CD4-positive, alpha-beta T cell treated with Interleukin-4 for 4 hours (primary cell): ENCODE results near the gene LRIG2.
"Not testable (repeated sequence)": the region's sequence is repeated elsewhere in the genome, so short reads cannot be mapped to it uniquely, and the experiment has no call there.

Source experiments
- DNase-seq: peaks from one replicate; pipeline ENCODE4 v3.0.0-alpha.2; 2020

LRIG2 gene, protein sequence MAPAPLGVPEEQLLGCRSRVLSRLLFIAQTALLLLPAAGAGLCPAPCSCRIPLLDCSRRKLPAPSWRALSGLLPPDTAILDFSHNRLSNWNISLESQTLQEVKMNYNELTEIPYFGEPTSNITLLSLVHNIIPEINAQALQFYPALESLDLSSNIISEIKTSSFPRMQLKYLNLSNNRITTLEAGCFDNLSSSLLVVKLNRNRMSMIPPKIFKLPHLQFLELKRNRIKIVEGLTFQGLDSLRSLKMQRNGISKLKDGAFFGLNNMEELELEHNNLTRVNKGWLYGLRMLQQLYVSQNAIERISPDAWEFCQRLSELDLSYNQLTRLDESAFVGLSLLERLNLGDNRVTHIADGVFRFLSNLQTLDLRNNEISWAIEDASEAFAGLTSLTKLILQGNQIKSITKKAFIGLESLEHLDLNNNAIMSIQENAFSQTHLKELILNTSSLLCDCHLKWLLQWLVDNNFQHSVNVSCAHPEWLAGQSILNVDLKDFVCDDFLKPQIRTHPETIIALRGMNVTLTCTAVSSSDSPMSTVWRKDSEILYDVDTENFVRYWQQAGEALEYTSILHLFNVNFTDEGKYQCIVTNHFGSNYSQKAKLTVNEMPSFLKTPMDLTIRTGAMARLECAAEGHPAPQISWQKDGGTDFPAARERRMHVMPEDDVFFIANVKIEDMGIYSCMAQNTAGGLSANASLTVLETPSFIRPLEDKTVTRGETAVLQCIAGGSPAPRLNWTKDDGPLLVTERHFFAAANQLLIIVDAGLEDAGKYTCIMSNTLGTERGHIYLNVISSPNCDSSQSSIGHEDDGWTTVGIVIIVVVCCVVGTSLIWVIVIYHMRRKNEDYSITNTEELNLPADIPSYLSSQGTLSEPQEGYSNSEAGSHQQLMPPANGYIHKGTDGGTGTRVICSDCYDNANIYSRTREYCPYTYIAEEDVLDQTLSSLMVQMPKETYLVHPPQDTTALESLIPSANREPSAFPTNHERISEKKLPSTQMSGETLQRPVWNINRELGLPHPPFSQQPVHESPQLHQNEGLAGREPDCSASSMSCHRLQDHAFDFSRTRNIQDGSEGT

GRCh38 chr1:113072757-113073478, at the start of gene LRIG2:
LRIG2 (plus strand) TSS chr1:113073198; CDS start chr1:113073407, 209 bp downstream.
- peak; percentile 96 for DNase-seq

DNA sequence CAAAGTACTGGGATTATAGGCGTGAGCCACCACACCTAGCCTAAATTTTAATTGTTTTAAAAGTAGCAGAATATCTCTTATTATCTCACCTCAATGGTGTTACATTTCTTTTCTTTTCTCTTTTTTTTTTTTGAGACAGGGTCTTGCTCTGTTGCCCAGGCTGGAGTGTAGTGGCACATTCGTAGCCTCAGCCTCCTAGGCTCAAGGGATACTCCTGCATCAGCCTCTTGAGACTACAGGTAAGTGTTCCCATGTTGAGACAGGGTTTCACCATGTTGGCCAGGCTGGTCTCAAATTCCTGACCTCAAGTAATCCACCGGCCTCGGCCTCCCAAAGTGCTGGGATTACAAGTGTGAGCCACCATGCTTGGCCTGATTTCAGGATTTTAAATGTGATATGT, 49.7 kb upstream of the LRIG2 start:
- not testable (repeated sequence) for DNase-seq

DNA sequence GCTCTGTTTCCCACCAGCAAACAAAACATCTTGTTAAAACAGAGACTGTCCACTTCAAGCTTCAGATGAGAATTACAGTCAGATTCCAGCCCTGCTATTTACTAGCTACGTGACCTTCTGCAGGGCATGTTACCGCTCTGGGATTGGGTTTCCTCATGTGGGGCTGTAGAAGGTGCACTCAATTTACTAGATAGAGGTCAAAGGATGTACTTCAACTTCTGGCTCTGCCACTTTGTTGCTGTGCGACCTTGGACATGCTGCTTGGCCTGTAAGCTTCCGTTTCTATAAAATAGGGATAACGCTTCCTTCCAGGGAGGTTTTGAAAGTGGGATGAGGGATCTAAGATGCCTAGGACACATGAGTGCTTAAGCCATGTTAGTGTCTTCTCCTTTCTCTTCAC, 46.0 kb upstream of the LRIG2 start:
- no peak for DNase-seq

DNA sequence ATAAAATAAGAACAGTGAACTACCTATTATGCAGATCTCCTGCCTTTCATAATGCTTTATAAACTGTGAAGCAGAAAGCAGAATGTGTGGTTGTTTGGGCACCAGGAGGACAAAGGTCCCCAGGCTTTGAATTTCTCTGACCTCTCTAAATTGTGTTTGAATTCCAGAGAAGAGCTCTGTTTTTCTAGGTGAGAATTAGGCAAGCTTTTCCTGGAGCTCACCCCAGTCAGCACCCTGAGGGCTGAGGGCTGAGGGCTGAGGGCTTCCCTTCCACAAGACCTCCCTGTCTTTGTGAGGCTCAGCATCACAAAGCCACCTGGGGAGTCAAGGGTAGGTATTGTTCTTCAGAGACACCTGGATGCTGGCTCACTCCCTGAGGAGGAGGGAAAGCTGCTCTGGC, 45.5 kb upstream of the LRIG2 start:
- no peak for DNase-seq

GRCh38 chr1:113029822-113030221, 43.2 kb upstream of the LRIG2 start:
- DNase-seq = no peak

DNA sequence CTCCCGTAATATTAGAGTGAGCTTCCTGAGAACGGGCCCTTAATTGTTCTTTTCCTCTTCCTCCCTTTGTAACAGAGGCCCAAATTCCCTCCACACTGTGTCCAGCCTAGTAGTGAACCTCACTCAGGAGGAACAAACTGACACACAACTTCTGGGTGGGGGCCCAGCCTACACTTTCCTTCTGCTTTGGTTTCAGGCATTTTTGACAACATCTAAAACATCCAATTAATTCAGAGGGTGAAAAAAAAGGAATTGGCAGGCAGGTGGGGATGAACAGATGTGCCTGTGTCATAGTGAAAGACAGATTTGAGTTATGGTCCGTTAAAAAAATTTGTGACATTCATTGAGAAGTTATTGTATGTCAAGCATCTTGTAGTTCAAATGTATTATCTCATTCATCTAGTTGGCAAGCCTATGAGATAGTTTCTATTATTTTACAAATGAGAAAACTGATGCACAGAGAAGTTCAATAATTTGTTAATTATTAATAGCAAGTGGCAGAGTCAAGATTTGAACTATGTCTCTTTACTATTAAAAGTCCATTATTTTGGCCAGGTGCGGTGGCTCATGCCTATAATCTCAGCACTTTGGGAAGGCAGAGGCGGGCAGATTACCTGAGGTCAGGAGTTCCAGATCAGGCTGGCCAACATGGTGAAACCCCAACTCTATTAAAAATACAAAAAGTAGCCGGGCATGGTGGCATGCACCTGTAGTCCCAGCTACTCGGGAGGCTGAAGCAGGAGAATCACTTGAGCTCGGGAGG, 41.6 kb upstream of the LRIG2 start:
- no peak for DNase-seq

DNA sequence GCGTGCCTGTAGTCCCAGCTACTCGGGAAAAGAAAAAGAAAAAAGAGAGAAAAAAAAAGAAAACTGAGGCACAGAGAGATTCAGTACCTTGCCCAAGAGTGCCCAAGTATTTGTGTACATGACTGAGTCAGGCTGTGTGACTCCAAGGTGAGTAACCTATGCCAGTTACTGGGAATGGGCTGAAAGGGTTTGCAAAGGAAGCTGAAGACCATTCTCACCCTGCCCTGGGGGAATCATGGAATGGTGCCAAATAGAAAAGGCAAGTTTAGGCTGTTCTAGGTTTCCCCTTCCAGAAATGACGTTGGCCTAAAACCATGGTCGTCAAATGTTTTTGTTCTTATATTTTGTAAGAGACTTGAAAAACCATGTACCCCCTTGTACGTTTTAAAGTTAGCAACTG, 37.9 kb upstream of the LRIG2 start:
- no peak for DNase-seq

GRCh38 chr1:113036639-113037321, 36.2 kb upstream of the LRIG2 start:
- no peak for DNase-seq

DNA sequence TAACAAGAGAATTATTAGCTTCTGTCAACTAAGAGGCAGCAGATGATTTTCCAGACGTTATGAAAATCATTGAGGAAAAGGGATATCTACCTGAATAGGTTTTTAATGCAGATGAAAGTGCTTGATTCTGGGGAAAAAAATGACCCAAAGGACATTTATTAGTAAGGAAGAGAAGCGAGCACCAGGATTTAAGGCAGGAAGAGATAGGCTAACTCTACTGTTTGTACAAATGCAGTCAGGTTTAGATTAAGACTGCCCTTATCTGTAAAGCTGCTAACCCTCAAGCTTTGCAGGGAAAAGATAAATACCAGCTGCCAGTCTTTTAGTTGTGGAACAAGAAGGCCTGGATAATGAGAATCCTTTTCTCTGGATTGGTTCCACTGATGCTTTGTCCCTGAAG, 33.0 kb upstream of the LRIG2 start:
- DNase-seq = no peak

GRCh38 chr1:113040718-113041412, 32.1 kb upstream of the LRIG2 start:
- DNase-seq = no peak

DNA sequence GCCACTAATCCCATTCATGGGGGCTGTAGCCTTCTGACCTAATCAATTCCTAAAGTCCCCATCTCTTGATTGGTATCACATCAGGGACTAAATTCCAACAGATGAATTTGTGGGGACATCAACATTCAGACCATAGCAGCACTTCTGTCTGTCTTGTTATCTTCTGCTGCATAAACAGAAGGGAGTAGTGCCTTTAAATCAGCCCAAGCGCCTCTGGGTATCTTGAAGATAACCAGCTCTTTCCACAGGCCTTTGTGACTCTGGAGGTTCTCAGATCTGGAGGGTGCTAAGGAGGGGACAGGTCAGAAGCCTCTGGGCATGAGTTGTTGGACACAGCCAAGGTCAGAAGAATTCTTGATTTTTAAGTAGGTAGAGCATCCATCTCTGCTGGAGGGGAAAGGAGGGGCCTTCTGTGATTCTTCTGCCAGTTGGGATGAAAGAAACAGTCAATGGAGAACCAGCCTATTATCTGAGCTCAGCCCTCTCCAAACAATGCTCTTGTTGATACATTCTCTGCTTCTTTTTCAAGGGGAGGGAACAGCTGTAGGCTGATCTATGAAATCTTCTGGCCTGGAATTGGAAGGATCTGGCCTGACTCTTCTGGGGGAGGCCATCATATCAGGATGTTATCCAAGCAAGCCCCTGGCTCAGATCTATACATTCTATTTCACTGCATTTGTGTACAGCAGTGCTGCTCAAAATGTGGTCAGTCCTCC, 31.3 kb upstream of the LRIG2 start:
- DNase-seq = no peak

GRCh38 chr1:113042285-113043143, 30.5 kb upstream of the LRIG2 start:
- peak; percentile 27 for DNase-seq

DNA sequence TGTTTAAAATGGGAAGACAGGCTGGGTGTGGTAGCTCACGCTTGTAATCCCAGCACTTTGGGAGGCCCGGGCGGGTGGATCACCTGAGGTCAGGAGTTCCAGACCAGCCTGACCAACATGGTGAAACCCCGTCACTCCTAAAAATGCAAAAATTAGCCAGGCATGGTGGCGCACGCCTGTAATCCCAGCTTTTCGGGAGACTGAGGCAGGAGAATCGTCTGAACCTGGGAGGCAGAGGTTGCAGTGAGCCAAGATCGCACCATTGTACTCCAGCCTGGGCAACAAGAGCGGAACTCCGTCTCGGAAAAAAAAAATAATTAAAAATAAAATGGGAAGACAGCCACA, 29.9 kb upstream of the LRIG2 start:
- not testable (repeated sequence) for DNase-seq

DNA sequence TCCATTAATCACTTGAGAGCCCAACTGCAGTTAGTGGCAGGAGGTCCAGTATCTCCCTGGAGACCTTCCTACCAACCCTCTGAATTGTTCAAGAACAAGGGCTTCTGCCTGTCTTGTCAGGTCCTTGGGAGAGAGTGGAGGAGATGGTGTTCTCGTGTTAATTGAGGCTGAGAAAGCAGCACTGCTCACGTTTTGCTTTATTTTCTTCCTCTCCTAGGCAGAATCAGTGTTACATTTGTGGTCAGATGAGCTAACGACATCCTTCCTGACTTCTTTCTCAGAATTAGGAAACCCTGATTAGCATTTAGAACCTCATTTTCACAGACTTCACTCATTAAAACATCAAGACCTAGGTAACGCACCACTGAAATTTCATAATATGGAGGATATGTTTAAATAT, 26.4 kb upstream of the LRIG2 start:
- peak; percentile 64 for DNase-seq

DNA sequence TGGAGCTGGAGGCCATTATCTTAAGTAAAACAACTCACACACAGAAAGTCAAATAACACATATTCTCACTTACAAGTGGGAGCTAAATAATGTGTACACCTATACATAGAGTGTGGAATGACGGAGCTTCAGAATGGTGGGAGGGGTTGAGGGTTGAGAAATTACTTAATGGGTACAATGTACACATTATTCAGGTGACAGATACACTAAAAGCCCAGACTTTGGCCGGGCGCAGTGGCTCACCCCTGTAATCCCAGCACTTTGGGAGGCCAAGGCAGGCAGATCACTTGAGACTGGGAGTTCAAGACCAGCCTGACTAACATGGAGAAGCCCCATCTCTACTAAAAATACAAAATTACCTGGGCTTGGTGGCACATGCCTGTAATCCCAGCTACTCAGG, 24.9 kb upstream of the LRIG2 start:
- DNase-seq = no peak

DNA sequence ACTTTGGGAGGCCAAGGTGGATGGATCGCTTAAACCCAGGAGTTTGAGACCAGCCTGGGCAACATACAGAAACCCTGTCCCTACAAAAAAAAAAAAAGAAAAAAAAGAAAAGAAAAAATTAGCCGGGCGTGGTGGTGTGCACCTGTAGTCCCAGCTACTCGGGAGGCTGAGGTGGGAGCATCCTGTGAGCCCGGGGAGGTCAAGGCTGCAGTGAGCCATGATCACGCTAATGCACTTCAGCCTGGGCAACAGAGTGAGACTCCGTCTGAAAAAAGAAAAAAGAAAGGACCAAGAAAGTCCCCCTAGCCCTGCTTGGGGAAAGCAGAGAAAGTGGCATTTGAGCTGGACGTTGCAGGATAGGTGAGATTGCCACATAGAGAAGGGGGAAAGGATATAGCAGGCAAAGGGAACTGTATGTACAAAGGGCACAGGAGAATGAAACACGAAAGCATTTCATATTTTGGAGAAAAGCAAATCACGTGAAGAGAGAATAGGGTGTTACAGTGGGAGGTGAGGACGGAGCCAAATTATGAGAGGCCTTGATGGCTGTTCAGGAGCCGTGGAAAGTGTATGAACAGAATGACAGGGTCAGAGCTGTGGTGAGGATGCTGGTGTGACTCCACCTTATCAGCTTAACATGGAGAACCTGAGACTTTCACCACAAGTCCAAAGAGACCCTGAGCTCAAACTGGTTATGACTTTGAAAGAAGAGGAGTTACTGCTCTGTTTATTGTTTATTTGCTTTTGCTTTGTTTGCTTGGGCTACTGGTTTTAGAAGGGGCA, 19.5 kb upstream of the LRIG2 start:
- DNase-seq = no peak

GRCh38 chr1:113055570-113055969, 17.4 kb upstream of the LRIG2 start:
- no peak for DNase-seq

DNA sequence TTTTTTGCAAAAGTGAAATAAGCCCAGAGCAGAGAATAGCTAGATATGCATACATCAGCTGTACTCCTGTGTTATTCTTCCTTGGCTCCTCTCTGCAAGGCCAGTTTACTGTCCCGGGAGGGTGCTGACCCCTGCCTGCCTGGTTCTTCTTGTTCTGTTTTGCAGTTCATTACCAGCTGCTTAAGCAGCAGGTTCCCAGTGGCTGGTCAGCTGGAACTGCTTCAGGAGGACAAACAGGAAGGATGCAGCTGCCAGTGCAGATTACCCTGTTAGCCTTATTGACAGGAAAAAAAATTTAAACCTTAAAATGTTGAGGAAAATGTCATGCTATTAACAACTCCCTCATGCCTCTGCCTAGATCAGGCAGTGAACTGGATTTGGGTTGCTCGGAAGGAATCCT, 16.0 kb upstream of the LRIG2 start:
- no peak for DNase-seq
